ENCODE data around the gene FRMPD4. TPM values are rescaled to one million over a fixed set of nuclear protein-coding genes. Genes with fewer than 3 reads are reported as not detected.

The FRMPD4 gene
- total RNA-seq, 1 donor from 2014 or later: 2.8 TPM

DNA sequence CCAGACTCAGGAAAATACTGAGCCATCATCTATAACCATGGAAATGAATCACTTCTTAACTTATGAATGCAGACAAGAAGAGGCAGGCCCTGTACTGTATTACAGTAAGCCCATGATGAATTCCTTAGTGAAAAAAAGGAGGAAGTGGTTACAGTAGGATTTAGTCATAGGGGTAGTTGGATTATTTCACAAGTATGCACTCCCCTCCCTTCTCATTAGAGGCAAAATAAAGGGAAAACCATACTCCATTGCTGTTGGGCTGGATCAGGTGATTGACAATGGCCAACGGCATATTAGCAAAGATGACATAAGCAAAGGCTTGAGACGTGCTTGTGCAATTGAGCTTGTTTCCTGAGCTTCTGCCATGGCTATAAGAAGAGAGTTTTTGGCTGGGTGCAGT, 471.8 kb downstream of the FRMPD4 start:
- Histone ChIP-seq H3K4me1 (no peaks in the 10 kb centered on the region), H3K27ac (replicated peaks) (no peak overlapping the region), H3K36me3 (no peaks in the 10 kb centered on the region), H3K27me3 (ENCODE audit: low read depth) (no peaks in the 10 kb centered on the region), H3K4me3 (no peak overlapping the region), H3K9me3 (replicated peaks) (no peaks in the 10 kb centered on the region)
- no peak for DNase-seq
- TF ChIP-seq, protein P1, sequence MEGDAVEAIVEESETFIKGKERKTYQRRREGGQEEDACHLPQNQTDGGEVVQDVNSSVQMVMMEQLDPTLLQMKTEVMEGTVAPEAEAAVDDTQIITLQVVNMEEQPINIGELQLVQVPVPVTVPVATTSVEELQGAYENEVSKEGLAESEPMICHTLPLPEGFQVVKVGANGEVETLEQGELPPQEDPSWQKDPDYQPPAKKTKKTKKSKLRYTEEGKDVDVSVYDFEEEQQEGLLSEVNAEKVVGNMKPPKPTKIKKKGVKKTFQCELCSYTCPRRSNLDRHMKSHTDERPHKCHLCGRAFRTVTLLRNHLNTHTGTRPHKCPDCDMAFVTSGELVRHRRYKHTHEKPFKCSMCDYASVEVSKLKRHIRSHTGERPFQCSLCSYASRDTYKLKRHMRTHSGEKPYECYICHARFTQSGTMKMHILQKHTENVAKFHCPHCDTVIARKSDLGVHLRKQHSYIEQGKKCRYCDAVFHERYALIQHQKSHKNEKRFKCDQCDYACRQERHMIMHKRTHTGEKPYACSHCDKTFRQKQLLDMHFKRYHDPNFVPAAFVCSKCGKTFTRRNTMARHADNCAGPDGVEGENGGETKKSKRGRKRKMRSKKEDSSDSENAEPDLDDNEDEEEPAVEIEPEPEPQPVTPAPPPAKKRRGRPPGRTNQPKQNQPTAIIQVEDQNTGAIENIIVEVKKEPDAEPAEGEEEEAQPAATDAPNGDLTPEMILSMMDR (IDR thresholded peaks at IDR 0.05; ENCODE audit: borderline replicate concordance): no peak
- intact Hi-C loops (cut with micrococcal nuclease): no loop called here

DNA sequence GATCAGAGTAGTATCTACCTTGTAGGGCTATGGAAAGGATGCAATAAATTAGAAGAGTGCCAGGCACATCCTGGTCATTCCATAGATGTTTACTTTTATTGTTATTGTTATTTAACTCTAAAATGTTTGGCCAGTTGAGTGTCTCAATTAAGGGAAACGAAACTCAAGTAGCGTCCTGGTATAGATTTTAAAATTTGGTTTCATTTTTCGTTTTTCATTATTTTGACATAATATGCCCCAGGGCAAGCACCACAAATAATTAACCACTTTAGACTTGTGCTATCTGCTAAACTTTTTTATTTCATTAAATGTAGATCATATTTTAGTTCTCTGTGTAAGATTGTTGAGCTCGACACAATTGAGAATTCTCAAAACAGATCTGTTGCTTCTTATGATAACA, 473.2 kb downstream of the FRMPD4 start:
- intact Hi-C loops (cut with micrococcal nuclease): no loop called here
- no peak overlapping the region for H3K4me3 ChIP-seq
- TF ChIP-seq, protein P1 (IDR thresholded peaks at IDR 0.05; ENCODE audit: borderline replicate concordance): no peak

DNA sequence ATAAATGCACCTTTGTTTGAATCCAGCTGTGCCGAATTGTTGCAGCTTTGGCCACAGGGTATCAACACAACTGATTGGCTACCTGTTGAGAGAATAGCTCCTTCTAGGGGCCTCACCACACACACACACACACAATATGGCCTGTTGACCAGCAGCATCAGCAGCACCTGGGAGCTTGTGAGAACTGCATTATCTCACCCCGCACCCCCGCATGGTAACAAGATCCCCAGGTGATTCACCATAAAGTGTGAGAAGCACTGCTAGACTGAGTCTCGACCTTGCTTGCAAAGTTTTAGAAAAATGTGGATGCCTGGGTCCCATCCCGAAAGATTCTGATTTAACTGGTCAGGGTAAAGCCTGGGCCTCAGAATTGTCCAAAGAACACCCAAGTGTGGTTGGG, 476.0 kb downstream of the FRMPD4 start:
- intact Hi-C loops (cut with micrococcal nuclease): no loop called here
- no peaks in the 10 kb centered on the region for H3K36me3 ChIP-seq
- DNase-seq: no peak
- H3K9me3 ChIP-seq (replicated peaks): no peaks in the 10 kb centered on the region
- TF ChIP-seq, protein P1 (IDR thresholded peaks at IDR 0.05; ENCODE audit: borderline replicate concordance): no peak
- H3K4me3 ChIP-seq: no peak overlapping the region
- no peaks in the 10 kb centered on the region for H3K27me3 ChIP-seq (ENCODE audit: low read depth)
- H3K27ac ChIP-seq (replicated peaks): no peak overlapping the region
- no peaks in the 10 kb centered on the region for H3K4me1 ChIP-seq

More for the DNA sequence above, 473.2 kb downstream of the FRMPD4 start:
- Histone ChIP-seq H3K27ac (replicated peaks) (no peak overlapping the region), H3K9me3 (replicated peaks) (no peaks in the 10 kb centered on the region), H3K27me3 (ENCODE audit: low read depth) (no peaks in the 10 kb centered on the region), H3K36me3 (no peaks in the 10 kb centered on the region), H3K4me1 (no peaks in the 10 kb centered on the region)
- no peak for DNase-seq

DNA sequence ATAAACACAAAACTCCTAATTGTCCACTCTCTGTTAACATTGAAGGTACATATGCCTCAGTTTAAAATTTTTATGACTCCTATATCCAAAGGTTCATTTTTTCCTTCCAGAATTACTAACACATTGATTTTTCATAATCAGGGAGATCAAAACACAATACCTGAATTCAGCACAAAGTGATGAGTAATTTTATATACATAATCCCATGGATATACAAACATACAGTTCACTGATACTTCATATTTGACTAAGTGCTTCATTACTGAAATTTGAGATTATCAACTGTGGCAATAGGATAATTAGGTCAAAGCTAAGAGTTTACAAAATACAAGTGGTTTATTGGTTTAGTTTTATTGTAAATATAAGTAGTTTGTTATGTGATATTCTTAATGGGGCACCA, 476.8 kb downstream of the FRMPD4 start:
- no peaks in the 10 kb centered on the region for H3K9me3 ChIP-seq (replicated peaks)
- DNase-seq: no peak
- H3K4me3 ChIP-seq: no peak overlapping the region
- TF ChIP-seq, protein P1 (IDR thresholded peaks at IDR 0.05; ENCODE audit: borderline replicate concordance): no peak
- no peaks in the 10 kb centered on the region for H3K4me1 ChIP-seq
- no peaks in the 10 kb centered on the region for H3K36me3 ChIP-seq
- no peak overlapping the region for H3K27ac ChIP-seq (replicated peaks)
- no peaks in the 10 kb centered on the region for H3K27me3 ChIP-seq (ENCODE audit: low read depth)
- intact Hi-C loops (cut with micrococcal nuclease): no loop called here

DNA sequence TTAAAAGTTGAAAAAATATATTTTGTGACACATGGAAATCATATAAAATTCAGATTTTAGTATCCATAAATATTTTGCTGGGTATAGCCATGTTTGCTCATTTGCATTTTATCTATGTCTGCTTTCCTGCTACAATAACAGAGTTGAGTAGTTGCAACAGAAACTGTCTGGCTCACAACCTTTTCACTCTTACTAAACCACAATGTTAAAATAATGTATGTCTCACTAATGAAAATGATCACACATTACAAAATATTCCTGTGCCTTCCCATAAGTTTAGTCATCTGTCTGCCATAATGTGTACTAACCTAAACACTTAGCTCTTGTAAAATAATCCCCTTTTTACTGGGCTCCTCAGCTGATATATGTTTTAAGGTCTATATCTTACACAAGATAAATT, 479.0 kb downstream of the FRMPD4 start:
- Histone ChIP-seq H3K4me3 (no peak overlapping the region), H3K9me3 (replicated peaks) (no peaks in the 10 kb centered on the region), H3K4me1 (no peaks in the 10 kb centered on the region), H3K27ac (replicated peaks) (no peak overlapping the region), H3K27me3 (ENCODE audit: low read depth) (no peaks in the 10 kb centered on the region), H3K36me3 (no peaks in the 10 kb centered on the region)
- TF ChIP-seq, protein P1 (IDR thresholded peaks at IDR 0.05; ENCODE audit: borderline replicate concordance): no peak
- intact Hi-C loops (cut with micrococcal nuclease): no loop called here
- no peak for DNase-seq

DNA sequence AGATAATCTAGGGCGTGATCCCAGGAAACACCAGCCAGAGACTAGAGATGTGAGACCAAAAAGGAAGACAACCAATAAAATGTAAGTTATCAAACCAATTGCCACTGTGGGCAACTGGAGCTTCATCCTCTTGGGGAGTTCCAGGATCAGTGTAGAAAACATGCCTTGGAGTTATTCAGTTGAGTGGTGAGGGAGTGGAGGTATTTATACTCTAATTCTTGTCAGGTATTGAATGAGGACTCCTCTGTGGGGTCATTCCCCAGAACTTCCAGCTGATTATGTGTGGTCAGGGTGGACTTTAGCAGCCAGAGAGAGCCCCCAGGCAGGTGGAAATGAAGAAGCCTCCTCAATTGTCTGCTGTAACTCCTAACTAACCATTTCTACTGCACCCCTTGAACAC, 509.0 kb downstream of the FRMPD4 start:
- TF ChIP-seq, protein P1 (IDR thresholded peaks at IDR 0.05; ENCODE audit: borderline replicate concordance): no peak
- intact Hi-C loops (cut with micrococcal nuclease): no loop called here
- Histone ChIP-seq H3K4me1 (no peaks in the 10 kb centered on the region), H3K36me3 (no peaks in the 10 kb centered on the region), H3K27me3 (ENCODE audit: low read depth) (no peaks in the 10 kb centered on the region), H3K4me3 (no peak overlapping the region), H3K27ac (replicated peaks) (no peak overlapping the region), H3K9me3 (replicated peaks) (no peaks in the 10 kb centered on the region)
- DNase-seq: no peak
